Neural cell (in vitro differentiated cells): ENCODE results near the gene PTGER3.

Experiments used
- CTCF ChIP-seq: fragments of 450-650 bp; IDR thresholded peaks from 2 replicates; pipeline ENCODE4 v1.5.1; 2014; ENCODE audit warnings: antibody characterized with exemption, mild to moderate bottlenecking, moderate library complexity; ENCODE audit not compliant: poor library complexity, severe bottlenecking
- EZH2 ChIP-seq: fragments of 200-600, 300-800 bp; shearing (Covaris generic), sonication (generic); IDR thresholded peaks from 2 replicates; pipeline ENCODE4 v1.6.1; 2014; ENCODE audit warnings: antibody characterized with exemption, low read length, borderline replicate concordance, mild to moderate bottlenecking; ENCODE audit not compliant: insufficient read depth, poor library complexity, severe bottlenecking

- TF ChIP-seq EZH2 (no peak), CTCF (no peak)
Observed at GRCh38 chr1:70966018-70966638, 81.5 kb downstream of the PTGER3 start.
